GM10266 (cell line): ENCODE results near the gene CABP2.
"Not testable (repeated sequence)": the region's sequence is repeated elsewhere in the genome, so short reads cannot be mapped to it uniquely, and the experiment has no call there.

ENCODE experiments used
- DNase-seq: peaks from one replicate; pipeline ENCODE4 v3.0.0; 2012; ENCODE audit errors: extremely low spot score
- TF ChIP-seq, protein P1 (sequence below): IDR thresholded peaks from 2 replicates; pipeline ENCODE4 v1.5.1; 2012; ENCODE audit warnings: mild to moderate bottlenecking, low read depth; ENCODE audit not compliant: control insufficient read depth, insufficient read depth; ENCODE audit errors: missing control alignments

The CABP2 gene

DNA sequence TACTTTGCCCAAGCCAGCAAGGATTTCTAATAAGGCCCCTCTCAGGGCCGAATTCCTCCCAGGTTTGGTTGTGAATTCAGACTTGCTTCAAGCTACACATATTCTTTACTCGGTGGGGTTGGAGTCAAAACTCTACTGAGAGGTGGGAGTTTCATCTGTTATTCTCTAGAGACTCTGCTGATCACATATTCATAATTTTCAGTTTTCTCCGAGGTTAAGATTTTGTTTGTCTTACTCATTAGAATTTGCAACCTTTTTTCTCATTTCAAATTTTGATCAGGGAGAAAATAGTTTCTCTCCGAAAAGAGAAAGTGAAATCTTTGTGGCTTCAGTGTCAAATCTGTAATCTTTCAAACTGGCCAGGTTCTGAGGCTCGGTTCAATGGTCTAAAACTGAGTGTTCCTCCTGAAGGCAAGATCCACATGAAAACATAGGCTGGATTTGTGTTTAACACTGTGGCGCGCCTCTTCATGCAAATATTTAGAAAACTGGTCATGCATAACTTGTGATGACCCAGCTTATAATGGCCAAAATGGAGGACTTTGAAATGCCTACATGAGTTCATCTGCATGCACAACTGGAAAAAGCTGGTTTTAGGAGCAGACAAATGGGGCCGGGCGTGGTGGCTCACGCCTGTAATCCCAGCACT lies 38.8 kb upstream of the CABP2 start:
- TF ChIP-seq, protein P1, sequence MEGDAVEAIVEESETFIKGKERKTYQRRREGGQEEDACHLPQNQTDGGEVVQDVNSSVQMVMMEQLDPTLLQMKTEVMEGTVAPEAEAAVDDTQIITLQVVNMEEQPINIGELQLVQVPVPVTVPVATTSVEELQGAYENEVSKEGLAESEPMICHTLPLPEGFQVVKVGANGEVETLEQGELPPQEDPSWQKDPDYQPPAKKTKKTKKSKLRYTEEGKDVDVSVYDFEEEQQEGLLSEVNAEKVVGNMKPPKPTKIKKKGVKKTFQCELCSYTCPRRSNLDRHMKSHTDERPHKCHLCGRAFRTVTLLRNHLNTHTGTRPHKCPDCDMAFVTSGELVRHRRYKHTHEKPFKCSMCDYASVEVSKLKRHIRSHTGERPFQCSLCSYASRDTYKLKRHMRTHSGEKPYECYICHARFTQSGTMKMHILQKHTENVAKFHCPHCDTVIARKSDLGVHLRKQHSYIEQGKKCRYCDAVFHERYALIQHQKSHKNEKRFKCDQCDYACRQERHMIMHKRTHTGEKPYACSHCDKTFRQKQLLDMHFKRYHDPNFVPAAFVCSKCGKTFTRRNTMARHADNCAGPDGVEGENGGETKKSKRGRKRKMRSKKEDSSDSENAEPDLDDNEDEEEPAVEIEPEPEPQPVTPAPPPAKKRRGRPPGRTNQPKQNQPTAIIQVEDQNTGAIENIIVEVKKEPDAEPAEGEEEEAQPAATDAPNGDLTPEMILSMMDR, result no peak
- DNase-seq, result peak; percentile 74

DNA sequence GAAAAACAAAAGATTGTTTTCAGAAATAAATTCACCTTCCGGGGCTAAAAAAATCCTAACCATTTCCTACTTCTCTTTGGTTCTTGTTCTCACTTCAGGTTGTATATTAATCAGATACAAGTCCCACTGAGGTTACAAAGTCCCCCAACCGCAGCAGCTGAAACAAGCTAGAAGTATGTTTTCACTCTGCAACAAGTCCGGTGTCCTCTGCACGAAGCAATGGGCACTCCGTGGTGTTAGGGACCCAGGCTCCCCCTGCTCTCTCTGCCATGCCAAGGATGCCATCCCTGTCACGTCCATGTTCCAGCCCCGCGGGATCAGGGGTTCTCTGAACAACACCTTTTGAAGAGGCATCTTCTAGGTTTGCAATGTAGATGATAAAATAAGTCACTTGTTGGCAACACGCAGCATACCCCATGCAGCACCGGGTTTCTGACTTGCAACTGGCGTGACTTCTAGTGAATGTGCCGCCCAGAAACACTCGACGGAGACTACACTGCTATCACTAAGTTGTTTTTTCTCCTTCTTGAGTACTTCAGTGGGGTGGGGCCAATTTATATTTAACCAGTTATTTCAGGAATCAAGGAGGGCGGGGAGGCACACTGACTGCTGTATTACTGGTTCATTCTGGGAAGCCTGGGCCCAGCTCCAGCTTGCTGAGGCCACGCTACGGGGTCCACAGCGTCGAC lies 35.0 kb upstream of the CABP2 start:
- DNase-seq, result peak; percentile 55
- TF ChIP-seq, protein P1, result no peak

DNA sequence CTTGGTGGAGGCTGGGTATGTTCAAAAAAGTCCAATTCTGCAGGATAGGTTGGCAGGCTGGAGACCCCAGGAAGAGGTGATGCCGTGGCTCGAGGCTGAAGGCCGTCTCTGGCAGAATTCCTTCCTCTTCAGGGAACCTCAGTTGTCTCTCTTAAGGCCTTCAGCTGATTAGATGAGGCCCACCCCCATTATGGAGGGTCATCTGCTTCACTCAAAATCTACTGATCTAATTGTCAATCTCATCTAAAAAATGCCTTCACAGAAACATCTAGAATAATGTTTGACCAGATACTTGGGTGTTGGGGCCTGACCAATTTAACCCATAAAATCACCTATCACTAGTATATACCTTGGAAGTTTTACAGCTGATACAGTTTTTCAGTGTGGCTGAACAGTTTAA lies 33.0 kb upstream of the CABP2 start:
- TF ChIP-seq, protein P1, result no peak
- DNase-seq, result no peak

DNA sequence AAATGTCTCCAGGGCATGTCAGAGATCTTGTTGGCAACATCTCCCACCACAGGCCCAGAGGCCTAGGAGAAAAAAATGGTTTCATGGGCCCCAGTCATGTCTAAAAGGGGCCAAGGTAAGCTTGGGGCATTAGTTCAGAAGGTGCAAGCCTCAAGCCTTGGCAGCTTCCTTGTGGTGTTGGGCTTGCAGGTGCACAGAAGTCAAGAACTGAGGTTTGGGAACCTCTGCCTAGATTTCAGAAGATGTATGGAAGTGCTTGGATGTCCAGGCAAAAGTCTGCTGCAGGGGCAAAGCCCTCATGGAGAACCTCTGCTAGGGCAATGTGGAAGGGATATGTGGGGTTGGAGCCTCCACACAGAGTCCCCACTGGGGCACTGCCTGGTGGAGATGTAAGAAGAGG lies 28.5 kb upstream of the CABP2 start:
- DNase-seq, result not testable (repeated sequence)

DNA sequence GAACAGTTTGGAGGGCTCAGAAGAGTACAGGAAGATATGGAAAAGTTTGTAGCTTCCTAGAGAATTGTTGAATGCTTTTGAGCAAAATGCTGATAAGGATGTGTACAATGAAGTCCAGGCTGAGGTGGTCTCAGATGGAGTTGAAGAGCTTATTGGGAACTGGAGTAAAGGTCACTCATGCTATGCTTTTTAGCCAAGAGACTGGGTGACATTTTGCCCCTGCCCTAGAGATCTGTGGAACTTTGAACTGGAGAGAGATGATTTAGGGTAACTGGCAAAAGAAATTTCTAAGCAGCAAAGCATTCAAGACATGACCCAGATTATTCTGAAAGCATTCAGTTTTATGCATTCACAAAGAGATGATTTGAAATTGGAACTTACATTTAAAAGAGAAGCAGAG lies 27.9 kb upstream of the CABP2 start:
- TF ChIP-seq, protein P1, result no peak
- DNase-seq, result no peak

DNA sequence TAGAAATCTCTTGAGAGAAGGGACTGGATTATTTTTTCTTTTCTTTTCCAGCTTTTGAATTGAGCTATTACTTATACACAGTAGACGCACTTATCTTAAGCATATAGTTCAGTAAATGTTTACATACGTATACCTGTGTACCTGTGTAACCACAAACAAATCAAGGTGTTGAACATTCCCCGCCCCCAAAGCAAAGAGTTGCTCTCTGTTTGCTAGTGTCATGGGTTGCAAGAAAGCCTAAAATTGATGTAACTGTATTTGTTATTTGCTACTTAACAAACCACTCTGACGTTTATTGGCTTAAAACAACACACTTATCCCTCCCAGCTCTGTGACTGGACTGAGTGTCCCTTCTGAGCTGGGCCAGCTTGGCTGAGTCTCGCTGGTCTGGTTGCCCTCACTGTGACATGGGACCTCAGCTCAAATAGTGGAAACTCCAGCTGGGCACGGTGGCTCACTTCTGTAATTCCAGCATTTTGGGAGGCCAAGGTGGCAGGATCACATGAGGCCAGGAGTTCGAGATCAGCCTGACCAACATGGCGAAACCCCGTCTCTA lies 25.4 kb upstream of the CABP2 start:
- TF ChIP-seq, protein P1, result no peak
- no peak for DNase-seq

DNA sequence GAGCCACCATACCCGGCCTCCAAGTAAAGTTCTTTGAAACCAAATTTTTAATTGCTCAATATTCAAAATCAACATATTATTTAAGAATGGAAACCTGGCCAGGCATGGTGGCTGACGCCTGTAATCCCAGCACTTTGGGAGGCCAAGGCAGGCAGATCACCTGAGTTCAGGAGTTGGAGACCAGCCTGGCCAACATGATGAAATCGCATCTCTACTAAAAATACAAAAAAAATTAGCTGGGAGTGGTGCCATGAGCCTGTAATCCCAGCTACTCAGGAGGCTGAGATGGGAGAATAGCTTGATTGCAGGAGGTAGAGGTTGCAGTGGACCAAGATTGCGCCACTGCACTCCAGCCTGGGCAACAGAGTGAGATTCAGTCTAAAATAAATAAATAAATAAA lies 24.9 kb upstream of the CABP2 start:
- not testable (repeated sequence) for DNase-seq

DNA sequence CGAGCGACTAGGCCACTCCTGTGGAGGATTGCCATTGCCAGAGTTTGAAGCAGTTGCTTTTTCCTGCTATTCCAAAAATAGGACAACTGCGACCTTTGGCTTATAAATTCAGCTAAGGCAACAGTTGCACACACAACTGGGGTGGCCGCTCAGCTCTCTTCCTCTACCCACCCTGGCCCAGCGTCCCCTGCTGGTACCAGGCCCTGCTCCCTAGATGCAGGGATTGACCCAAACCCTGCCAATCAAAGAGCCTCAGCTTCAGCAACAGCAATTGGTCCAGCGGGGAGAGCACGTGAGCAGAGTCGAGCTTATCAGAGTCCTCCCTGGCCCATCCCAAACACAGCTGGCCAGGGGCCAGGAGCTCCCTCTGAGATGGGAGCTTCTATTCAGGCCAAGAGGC lies 22.0 kb upstream of the CABP2 start:
- TF ChIP-seq, protein P1, result no peak
- no peak for DNase-seq
